Upper lobe of left lung (tissue), 6 donors: ENCODE data around the gene RPL38. TPM values are rescaled to one million over a fixed set of nuclear protein-coding genes. Genes with fewer than 3 reads are reported as not detected.

Experiments used
- ATAC-seq, 2 donors: fragments of 200-7000 bp; cut with Tn5 transposase; one replicate each; pipeline ENCODE4 v1.9.1; 2022; ENCODE audit warnings: mild to moderate bottlenecking in 2 of 2, moderate library complexity in 2 of 2; ENCODE audit not compliant: low FRiP score in 2 of 2
- DNase-seq, 2 donors: peaks; one replicate each; pipeline ENCODE4 v3.0.0-alpha.2; 2019 to 2020
- H3K27ac ChIP-seq, 4 donors: fragments of 200-600 bp; sonication (generic); one replicate each; pipeline ENCODE4 v1.5.1; 2016 to 2019
- H3K27me3 ChIP-seq, 4 donors: fragments of 200-600 bp; sonication (generic); one replicate each; pipeline ENCODE4 v1.5.1; 2017 to 2019
- H3K36me3 ChIP-seq, 4 donors: fragments of 200-600 bp; sonication (generic); one replicate each; pipeline ENCODE4 v1.5.1; 2016 to 2019
- H3K4me1 ChIP-seq, 4 donors: fragments of 200-600 bp; sonication (generic); one replicate each; pipeline ENCODE4 v1.5.1; 2018 to 2019
- H3K4me3 ChIP-seq, 4 donors: fragments of 200-600 bp; sonication (generic); one replicate each; pipeline ENCODE4 v1.5.1; 2017 to 2019; ENCODE audit warnings: mild to moderate bottlenecking in 2 of 4, moderate library complexity in 1 of 4
- H3K9me3 ChIP-seq, 4 donors: fragments of 200-600 bp; sonication (generic); one replicate each; pipeline ENCODE4 v1.5.1; 2018 to 2019
- EP300 ChIP-seq, 4 donors: sonication (generic); formaldehyde crosslinking; IDR thresholded peaks; one replicate each; pipeline ENCODE4 v1.5.1; 2017; ENCODE audit warnings: antibody characterized with exemption in 4 of 4, control low read depth in 2 of 4
- POLR2A ChIP-seq, 4 donors: fragments of 450-650 bp; IDR thresholded peaks; one replicate each; pipeline ENCODE4 v1.5.1; 2016 to 2017; ENCODE audit warnings: antibody characterized with exemption in 4 of 4, mild to moderate bottlenecking in 2 of 4
- POLR2AphosphoS5 ChIP-seq, 2 donors: sonication (generic); formaldehyde crosslinking; IDR thresholded peaks; one replicate each; pipeline ENCODE4 v1.5.1; 2017; ENCODE audit warnings: antibody characterized with exemption in 2 of 2
- WGBS, 2 donors: methylation state at CpG; one replicate each; pipeline ENCODE4 v1.1.5; 2017 to 2018; 5-methylcytosine and 5-hydroxymethylcytosine counted together
- total RNA-seq, 6 donors: library from RNA; depleted of rRNA in 4 of 6; stranded (reverse); fragments of >200 nt in 4 of 6; gene quantifications; one replicate each; pipeline versions ENCODE4 v1.1.0 to v1.2.1, GENCODE V29; 2016 to 2021
- TF ChIP-seq, protein P1 (sequence below), 6 experiments: fragments of 450-650 bp in 4 of 6; fragments of 200-600 bp in 2 of 6; sonication (generic) in 2 of 6; IDR thresholded peaks; one replicate each; pipeline ENCODE4 v1.5.1; 2016 to 2019; ENCODE audit warnings: antibody characterized with exemption in 6 of 6
- donor health status: DM: no; HTN: no; CAD: no; lungs with moderate emphysema.
- donor health status: DM: no; HTN: yes; CAD: no; lungs with severe emphysema.

RPL38 gene
- total RNA-seq, 6 donors from 2014 or later, result 334 to 709 (median 485) TPM

DNA sequence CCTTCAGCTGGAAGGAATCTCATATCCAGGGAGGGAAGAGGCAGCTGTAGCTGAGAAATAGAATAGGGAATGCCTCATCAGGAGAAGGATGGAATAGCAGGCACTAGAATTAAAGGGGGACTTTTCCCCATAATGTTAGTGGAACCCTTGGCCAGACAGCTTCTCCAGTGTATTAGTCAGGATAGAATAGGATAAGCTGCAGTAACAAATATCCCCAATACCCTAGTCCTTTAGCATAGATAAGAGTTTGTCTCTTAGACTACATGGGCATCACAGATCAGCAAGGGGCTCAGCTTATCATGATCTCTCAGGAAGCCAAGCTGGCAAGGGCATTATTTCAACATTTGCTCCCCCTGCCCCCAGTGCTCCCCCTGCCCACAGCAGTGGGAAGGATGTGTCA is 44.7 kb upstream of the RPL38 start:
- no peaks in the 10 kb centered on the region for H3K36me3 ChIP-seq
- H3K4me3 ChIP-seq, result no peak overlapping the region
- no peaks in the 10 kb centered on the region for H3K4me1 ChIP-seq
- H3K27me3 ChIP-seq, result no peaks in the 10 kb centered on the region
- ATAC-seq (no peak), DNase-seq (no peak)
- TF ChIP-seq EP300 (IDR thresholded peaks at IDR 0.05) (no peak), POLR2AphosphoS5 (IDR thresholded peaks at IDR 0.05) (no peak), POLR2A (IDR thresholded peaks at IDR 0.05) (no peak)
- TF ChIP-seq, protein P1, sequence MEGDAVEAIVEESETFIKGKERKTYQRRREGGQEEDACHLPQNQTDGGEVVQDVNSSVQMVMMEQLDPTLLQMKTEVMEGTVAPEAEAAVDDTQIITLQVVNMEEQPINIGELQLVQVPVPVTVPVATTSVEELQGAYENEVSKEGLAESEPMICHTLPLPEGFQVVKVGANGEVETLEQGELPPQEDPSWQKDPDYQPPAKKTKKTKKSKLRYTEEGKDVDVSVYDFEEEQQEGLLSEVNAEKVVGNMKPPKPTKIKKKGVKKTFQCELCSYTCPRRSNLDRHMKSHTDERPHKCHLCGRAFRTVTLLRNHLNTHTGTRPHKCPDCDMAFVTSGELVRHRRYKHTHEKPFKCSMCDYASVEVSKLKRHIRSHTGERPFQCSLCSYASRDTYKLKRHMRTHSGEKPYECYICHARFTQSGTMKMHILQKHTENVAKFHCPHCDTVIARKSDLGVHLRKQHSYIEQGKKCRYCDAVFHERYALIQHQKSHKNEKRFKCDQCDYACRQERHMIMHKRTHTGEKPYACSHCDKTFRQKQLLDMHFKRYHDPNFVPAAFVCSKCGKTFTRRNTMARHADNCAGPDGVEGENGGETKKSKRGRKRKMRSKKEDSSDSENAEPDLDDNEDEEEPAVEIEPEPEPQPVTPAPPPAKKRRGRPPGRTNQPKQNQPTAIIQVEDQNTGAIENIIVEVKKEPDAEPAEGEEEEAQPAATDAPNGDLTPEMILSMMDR (IDR thresholded peaks at IDR 0.05), result no peak
- H3K9me3 ChIP-seq, result no peaks in the 10 kb centered on the region
- H3K27ac ChIP-seq, result no peak overlapping the region

DNA sequence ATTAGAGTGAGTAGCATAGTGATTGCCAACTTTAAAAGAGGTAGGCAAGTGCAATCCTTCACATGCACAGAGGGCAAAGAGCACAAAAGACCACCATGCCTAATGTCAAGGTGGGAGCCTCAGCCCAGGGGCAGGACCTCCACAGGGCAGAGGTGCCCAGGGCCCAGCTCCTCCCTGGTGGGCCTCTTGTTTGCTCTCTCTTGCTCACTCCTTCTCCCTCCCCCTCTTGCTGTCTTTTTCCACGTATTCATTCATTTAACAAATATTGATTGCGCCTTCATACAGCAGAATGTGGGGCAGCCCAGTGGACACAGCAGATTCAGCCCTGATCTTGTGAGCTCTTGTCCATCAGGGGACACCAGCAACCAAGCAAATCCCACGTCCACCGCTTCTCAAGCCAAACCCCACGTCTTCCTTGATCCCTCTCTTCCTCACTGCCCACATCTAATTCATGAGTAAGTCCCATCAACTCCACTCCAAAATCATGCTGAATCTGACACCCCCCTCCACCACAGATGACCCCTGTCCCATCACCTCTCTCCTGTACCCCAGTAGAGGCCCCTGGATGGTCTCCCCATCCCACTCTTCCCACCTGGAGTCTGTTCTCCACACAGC is 44.1 kb upstream of the RPL38 start:
- WGBS, 2 donors, result 85 to 91% methylated on average over 5 of the region's 5 CpGs
- H3K4me1 ChIP-seq, result no peaks in the 10 kb centered on the region
- H3K36me3 ChIP-seq, result no peaks in the 10 kb centered on the region
- no peak for DNase-seq
- ATAC-seq, result no peak
- no peaks in the 10 kb centered on the region for H3K27me3 ChIP-seq
- no peak overlapping the region for H3K4me3 ChIP-seq
- no peaks in the 10 kb centered on the region for H3K9me3 ChIP-seq
- H3K27ac ChIP-seq, result no peak overlapping the region
- TF ChIP-seq, protein P1 (IDR thresholded peaks at IDR 0.05), result no peak
- TF ChIP-seq POLR2A (IDR thresholded peaks at IDR 0.05) (no peak), EP300 (IDR thresholded peaks at IDR 0.05) (no peak), POLR2AphosphoS5 (IDR thresholded peaks at IDR 0.05) (no peak)

DNA sequence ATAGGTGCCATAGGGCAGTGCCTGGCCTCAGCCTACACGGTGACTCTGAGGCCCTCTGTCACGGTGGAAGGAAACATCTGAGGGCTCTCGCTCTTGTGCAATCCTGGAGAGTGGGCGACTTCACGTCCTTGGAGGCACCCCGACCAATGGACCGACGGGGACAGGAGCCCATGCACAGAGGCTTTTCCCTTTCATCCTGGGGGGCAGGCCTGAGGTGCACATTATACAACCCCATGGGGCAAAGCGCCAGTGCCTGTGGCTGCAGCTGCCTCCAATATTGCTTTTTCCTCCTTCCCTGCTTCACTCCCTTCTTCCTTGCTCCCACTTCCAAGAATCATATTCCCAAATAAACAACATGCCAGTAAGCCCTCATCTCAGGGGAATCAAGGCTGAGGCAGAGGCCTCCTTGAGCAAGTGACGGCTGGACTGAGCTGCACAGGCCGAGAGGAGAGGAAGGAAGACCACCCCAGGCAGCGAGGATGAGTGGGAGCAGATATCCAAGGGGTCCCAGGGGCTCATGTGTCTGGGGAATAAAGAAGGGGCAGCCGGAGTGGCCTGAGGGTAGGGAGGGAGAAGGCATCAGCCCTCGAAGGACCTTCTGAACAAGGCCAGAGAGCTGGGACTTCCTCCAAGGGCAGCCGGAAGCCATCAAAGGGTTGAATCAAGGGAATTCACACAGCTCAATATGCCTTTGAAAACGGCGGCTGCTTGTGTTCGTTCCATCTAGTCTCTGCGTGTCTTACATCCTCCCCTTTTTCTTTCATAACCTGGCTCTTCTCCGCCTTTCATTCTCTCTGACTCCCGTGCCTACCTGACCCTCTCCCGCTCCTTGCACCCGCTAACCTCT is 42.6 kb upstream of the RPL38 start:
- no peaks in the 10 kb centered on the region for H3K27me3 ChIP-seq
- DNase-seq, result no peak

DNA sequence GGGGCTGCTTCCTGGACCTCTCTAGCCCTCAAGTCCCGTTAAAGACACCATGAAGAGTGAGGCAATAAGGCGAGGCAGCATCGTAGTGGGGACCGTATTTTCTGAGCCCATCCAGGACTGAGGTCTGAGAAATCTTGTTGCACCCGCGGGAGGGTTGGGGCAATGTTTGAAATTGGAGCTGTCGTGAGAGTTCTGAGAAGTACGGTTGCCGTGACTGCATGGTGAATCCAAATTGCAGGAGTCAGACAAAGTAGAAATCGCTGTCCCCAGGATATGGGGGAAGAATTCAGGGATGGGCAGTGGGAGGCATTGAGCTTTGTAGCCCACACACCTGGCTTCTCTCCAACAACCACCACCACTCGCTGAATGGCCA is 42.0 kb upstream of the RPL38 start:
- Histone ChIP-seq H3K36me3 (no peaks in the 10 kb centered on the region), H3K4me3 (no peak overlapping the region), H3K27ac (no peak overlapping the region), H3K27me3 (no peaks in the 10 kb centered on the region), H3K9me3 (no peaks in the 10 kb centered on the region), H3K4me1 (no peaks in the 10 kb centered on the region)
- ATAC-seq (no peak), DNase-seq (no peak)
- no peak for TF ChIP-seq POLR2AphosphoS5 (IDR thresholded peaks at IDR 0.05)
- no peak for TF ChIP-seq EP300 (IDR thresholded peaks at IDR 0.05)
- TF ChIP-seq POLR2A (IDR thresholded peaks at IDR 0.05), result no peak
- TF ChIP-seq, protein P1 (IDR thresholded peaks at IDR 0.05), result no peak
- 71 to 75% methylated on average over 11 of the region's 11 CpGs for whole genome bisulfite sequencing, 2 donors

More for the DNA sequence above, 42.6 kb upstream of the RPL38 start:
- ATAC-seq, result no peak
- Histone ChIP-seq H3K36me3 (no peaks in the 10 kb centered on the region), H3K9me3 (no peaks in the 10 kb centered on the region), H3K4me3 (no peak overlapping the region), H3K4me1 (no peaks in the 10 kb centered on the region), H3K27ac (no peak overlapping the region)
- no peak for TF ChIP-seq POLR2AphosphoS5 (IDR thresholded peaks at IDR 0.05)
- TF ChIP-seq, protein P1 (IDR thresholded peaks at IDR 0.05), result no peak
- TF ChIP-seq POLR2A (IDR thresholded peaks at IDR 0.05), result no peak
- no peak for TF ChIP-seq EP300 (IDR thresholded peaks at IDR 0.05)
- 67 to 71% methylated on average over 15 to 23 of the region's 23 CpGs for WGBS, 2 donors
